ENCODE data around the gene SLC8A3. TPM values are rescaled to one million over a fixed set of nuclear protein-coding genes. Genes with fewer than 3 reads are reported as not detected.

SLC8A3 gene
- total RNA-seq, 1 experiment from 2014 or later = 0.13 TPM

- H3K27me3 Mint-ChIP-seq (ENCODE audit: low read depth) = peaks cover 2% of the 10 kb centered on the region; the same call in 1 of the 2 replicates
- peaks cover 19 to 20% of the 10 kb centered on the region in 2 experiments for H3K4me1 Mint-ChIP-seq
- H3K27ac Mint-ChIP-seq = peak overlapping the region in 2 of 3 experiments; percentile 24 to 73; a peak in 3 of 7 replicates
- Histone ChIP-seq H2BK12ac (ENCODE audit: insufficient read length, low read depth, low read length) (no peak overlapping the region), H3K27ac (ENCODE audit: insufficient read length, low read depth, low read length) (no peak overlapping the region), H2AK5ac (ENCODE audit: insufficient read length, low read length) (no peak overlapping the region), H3K79me1 (ENCODE audit: insufficient read depth, low read depth, low read length, poor library complexity, severe bottlenecking) (no peaks in the 10 kb centered on the region), H2BK120ac (ENCODE audit: low read depth, low read length, poor library complexity, severe bottlenecking) (no peak overlapping the region), H2BK5ac (ENCODE audit: insufficient read length, low read length) (no peak overlapping the region), H3K27me3 (ENCODE audit: insufficient read depth, low read length) (no peaks in the 10 kb centered on the region), H3K18ac (ENCODE audit: insufficient read length, low read depth, low read length) (no peak overlapping the region), H4K20me1 (ENCODE audit: control insufficient read depth, insufficient read depth, insufficient read length) (no peaks in the 10 kb centered on the region), H3K23ac (ENCODE audit: insufficient read length, low read depth, low read length) (no peak overlapping the region), H4K8ac (replicated peaks; ENCODE audit: insufficient read length, low read depth, low read length) (no peak overlapping the region), H3K79me2 (ENCODE audit: insufficient read depth, low read length) (no peaks in the 10 kb centered on the region), H3K56ac (ENCODE audit: insufficient read length, low read depth, low read length) (no peak overlapping the region), H3K23me2 (ENCODE audit: insufficient read length, low read depth, low read length, poor library complexity, severe bottlenecking) (no peaks in the 10 kb centered on the region), H3T11ph (ENCODE audit: low read length) (no peak overlapping the region), H3K14ac (ENCODE audit: insufficient read depth, low read length) (no peak overlapping the region), H2BK20ac (ENCODE audit: low read depth, low read length, poor library complexity, severe bottlenecking) (no peak overlapping the region), H4K5ac (ENCODE audit: insufficient read length, low read depth, low read length) (no peak overlapping the region), H2AFZ (ENCODE audit: low read length) (no peak overlapping the region), H3K4ac (ENCODE audit: low read depth, low read length) (no peak overlapping the region), H3K9ac (ENCODE audit: extremely low read depth, insufficient read length, low read length) (no peak overlapping the region), H4K91ac (ENCODE audit: insufficient read length, low read depth, low read length) (no peak overlapping the region), H2BK15ac (ENCODE audit: low read depth, low read length) (no peak overlapping the region), H3K4me1 (ENCODE audit: insufficient read depth, low read length) (peaks cover 2% of the 10 kb centered on the region; the same call in 1 of the 2 replicates), H3K4me2 (ENCODE audit: insufficient read depth, insufficient read length, low read length) (no peak overlapping the region), H3K9me3 (ENCODE audit: control insufficient read depth, low read depth, low read length) (no peaks in the 10 kb centered on the region)
- no peak for TF ChIP-seq CTCF (conservative IDR thresholded peaks at IDR 0.05)
- no peaks in the 10 kb centered on the region for H3K36me3 Mint-ChIP-seq (ENCODE audit: insufficient read depth in 1 of 3, low read depth in 3 of 3)
- no peak overlapping the region for H3K4me3 Mint-ChIP-seq
- DNase-seq = no peak
- no CpG with 5 or more reads among the region's 6 CpGs for WGBS (ENCODE audit: extremely low coverage, insufficient read length, low lambda C conversion rate)
- H3K9me3 Mint-ChIP-seq = no peaks in the 10 kb centered on the region
Measured at GRCh38 chr14:70008284-70009262, 180.2 kb downstream of the SLC8A3 start.

All from H9 (cell line).